ENCODE results near the gene VILL.

The VILL gene

DNA sequence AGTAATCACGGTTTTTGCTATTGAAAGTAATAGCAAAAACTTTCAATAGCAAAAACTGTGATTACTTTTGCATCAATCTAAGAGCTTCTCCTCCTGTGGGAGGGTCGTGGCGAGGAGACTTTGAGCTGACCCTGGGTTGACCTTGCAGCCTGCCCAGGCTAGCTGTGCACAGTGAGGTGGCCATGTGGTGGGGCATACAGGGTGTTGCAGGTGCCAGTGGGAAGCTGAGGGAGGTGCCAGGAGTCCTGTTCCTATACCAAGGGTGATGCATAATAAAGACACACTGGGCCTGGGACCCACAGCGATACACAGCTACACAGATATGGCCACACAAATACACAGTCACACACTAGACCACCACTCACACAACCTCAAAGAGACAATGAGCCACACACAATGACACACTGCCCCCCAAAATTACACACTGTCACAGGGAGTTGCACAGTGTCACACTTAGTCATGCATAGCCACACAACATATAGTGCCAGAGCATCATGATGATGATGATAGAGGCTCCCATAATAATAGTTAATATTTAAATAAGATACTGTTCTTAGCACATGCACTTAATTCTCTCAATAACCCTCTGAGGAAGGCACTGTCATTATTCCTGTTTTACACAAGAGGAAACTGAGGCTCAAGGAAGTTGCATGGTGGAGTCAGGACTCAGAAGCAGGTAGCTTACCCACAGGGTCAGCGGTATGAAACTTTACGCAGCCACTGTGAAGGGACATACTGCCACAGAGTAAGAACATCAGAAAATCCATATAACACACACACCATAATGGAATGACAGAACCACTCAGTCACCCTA, 32.5 kb downstream of the VILL start:
- peak overlapping the region; percentile 73 for H3K4me3 ChIP-seq (ENCODE audit: insufficient read depth, low read depth, low read length, poor library complexity, severe bottlenecking)
- DNase-seq: no peak
- H3K9me3 ChIP-seq (ENCODE audit: control insufficient read depth, low read length): no peaks in the 10 kb centered on the region
- peaks cover 8% of the 10 kb centered on the region for H3K4me1 ChIP-seq (ENCODE audit: control insufficient read depth, insufficient read depth, low read length, poor library complexity, severe bottlenecking)
- peaks cover 19% of the 10 kb centered on the region for H3K36me3 ChIP-seq (ENCODE audit: control insufficient read depth, insufficient read depth, low read length)
- no peaks in the 10 kb centered on the region for H3K27me3 ChIP-seq (replicated peaks; ENCODE audit: control insufficient read depth, insufficient read depth, low read length, poor library complexity, severe bottlenecking)
- H3K27ac ChIP-seq (ENCODE audit: insufficient read depth, low read length, poor library complexity, severe bottlenecking): peak overlapping the region; percentile 94

DNA sequence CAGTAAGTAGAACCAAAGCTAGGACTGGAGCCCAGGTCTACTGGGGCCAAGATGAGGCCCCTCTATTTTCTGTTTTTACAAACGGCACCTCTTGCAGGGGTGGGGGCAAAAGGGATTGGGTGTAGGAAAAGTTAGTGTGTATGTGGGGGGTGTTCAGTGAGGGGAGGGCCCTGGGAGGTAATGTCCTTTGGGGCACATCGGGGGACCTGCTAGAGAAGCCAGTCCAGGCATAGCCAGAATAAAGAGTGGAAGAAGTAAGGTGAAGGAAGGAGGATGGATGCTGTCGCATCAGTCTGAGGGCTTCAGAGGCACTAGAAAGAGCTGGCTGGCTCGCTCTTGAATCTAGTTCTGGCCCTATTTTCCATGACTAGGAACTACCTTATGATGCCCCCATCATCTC, 36.3 kb downstream of the VILL start:
- no peak for DNase-seq
- no peak overlapping the region for H3K4me3 ChIP-seq (ENCODE audit: insufficient read depth, low read depth, low read length, poor library complexity, severe bottlenecking)
- no peaks in the 10 kb centered on the region for H3K36me3 ChIP-seq (ENCODE audit: control insufficient read depth, insufficient read depth, low read length)
- no peaks in the 10 kb centered on the region for H3K9me3 ChIP-seq (ENCODE audit: control insufficient read depth, low read length)
- peak overlapping the region; percentile 24 for H3K27ac ChIP-seq (ENCODE audit: insufficient read depth, low read length, poor library complexity, severe bottlenecking)
- no peaks in the 10 kb centered on the region for H3K27me3 ChIP-seq (replicated peaks; ENCODE audit: control insufficient read depth, insufficient read depth, low read length, poor library complexity, severe bottlenecking)
- peaks cover 31% of the 10 kb centered on the region for H3K4me1 ChIP-seq (ENCODE audit: control insufficient read depth, insufficient read depth, low read length, poor library complexity, severe bottlenecking)

DNA sequence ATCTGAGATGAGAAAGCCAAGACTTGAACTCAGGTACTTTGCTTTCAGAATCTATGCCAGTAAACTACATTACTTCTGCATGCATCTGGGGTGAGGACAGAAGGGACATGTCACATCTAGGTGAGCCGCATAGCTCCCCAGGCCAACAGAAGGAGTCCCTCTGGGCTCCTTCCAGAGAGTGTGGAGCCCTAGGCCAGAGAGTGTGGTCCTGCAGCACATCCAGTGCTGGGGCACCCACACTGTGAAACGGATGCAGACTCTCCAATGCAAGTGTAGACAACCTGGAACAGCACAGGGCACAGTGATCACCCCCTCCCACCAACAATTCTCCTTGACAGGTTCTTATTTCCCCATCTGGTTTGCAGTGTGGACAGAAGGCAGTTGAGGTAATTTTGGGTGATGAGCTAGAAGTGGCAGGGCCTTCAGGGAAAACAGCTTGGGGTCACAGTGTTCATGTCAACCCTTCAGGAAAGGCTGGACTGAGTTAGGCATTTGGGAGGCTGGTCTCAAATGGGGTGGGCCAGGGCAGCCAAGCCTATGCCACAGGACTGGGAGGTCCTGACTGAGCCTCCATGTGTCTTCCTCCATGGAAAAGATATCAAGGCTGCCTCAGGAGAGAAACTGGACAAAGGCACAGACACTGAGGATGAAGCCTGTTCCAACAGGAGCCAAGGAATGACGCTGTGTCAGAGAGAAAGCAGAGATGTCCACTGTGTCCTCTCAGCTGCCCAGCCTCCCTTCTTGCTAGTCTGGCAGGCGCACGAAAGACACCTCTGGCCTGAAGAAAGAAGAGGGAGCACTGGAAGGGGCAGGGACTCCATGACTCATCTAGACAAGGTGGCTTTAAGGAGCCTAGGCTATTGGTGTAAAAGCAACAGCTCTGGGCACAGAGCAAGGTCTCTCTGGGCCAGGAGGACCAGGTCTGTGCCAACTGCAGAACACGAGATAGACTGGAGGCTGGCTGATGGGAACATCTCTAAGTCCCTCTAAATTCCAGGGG, 37.2 kb downstream of the VILL start:
- H3K27ac ChIP-seq (ENCODE audit: insufficient read depth, low read length, poor library complexity, severe bottlenecking): peak overlapping the region; percentile 24
- H3K4me3 ChIP-seq (ENCODE audit: insufficient read depth, low read depth, low read length, poor library complexity, severe bottlenecking): no peak overlapping the region
- DNase-seq: no peak
- H3K9me3 ChIP-seq (ENCODE audit: control insufficient read depth, low read length): no peaks in the 10 kb centered on the region
- peaks cover 33% of the 10 kb centered on the region for H3K4me1 ChIP-seq (ENCODE audit: control insufficient read depth, insufficient read depth, low read length, poor library complexity, severe bottlenecking)
- H3K36me3 ChIP-seq (ENCODE audit: control insufficient read depth, insufficient read depth, low read length): no peaks in the 10 kb centered on the region
- no peaks in the 10 kb centered on the region for H3K27me3 ChIP-seq (replicated peaks; ENCODE audit: control insufficient read depth, insufficient read depth, low read length, poor library complexity, severe bottlenecking)

DNA sequence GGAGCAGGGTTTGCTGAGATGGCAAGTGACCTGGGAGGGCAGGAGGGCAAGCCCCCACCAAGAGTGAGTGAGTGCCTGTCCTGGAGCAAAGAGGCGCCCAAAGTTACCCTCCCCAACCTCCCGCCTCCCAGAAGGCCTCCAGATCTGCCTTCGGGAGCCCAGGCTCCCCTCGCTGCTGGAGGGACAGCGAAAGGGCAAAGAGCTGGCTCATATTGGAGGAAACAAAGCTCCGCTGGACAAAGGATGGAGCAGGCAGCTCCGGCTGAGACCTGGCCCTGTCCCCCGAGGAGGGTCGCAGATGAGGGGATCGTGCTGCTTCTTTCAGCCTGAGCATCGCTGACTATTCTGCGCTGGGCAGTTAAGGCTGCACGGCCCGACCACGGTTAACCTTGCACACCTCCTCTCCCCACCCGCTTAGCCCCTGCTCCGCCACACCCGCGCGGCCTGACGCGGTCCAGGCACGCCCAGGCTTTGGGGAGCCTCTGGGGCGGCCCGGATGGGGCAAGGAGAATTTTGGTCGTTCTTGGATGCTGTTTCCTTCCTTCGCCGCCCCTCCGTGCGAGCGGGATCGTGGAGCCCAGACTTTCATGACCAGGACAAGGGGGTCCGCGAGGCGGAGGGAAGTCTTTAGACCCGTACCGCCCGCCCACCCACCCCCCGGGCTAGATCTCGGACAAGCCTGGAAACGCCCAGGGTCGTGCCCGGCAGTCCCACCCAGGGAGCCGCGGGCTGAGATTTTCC, 38.2 kb downstream of the VILL start:
- Histone ChIP-seq H3K4me1 (ENCODE audit: control insufficient read depth, insufficient read depth, low read length, poor library complexity, severe bottlenecking) (peaks cover 33% of the 10 kb centered on the region), H3K27ac (ENCODE audit: insufficient read depth, low read length, poor library complexity, severe bottlenecking) (no peak overlapping the region), H3K9me3 (ENCODE audit: control insufficient read depth, low read length) (no peaks in the 10 kb centered on the region), H3K27me3 (replicated peaks; ENCODE audit: control insufficient read depth, insufficient read depth, low read length, poor library complexity, severe bottlenecking) (no peaks in the 10 kb centered on the region), H3K36me3 (ENCODE audit: control insufficient read depth, insufficient read depth, low read length) (no peaks in the 10 kb centered on the region), H3K4me3 (ENCODE audit: insufficient read depth, low read depth, low read length, poor library complexity, severe bottlenecking) (peak overlapping the region; percentile 49)
- no peak for DNase-seq

DNA sequence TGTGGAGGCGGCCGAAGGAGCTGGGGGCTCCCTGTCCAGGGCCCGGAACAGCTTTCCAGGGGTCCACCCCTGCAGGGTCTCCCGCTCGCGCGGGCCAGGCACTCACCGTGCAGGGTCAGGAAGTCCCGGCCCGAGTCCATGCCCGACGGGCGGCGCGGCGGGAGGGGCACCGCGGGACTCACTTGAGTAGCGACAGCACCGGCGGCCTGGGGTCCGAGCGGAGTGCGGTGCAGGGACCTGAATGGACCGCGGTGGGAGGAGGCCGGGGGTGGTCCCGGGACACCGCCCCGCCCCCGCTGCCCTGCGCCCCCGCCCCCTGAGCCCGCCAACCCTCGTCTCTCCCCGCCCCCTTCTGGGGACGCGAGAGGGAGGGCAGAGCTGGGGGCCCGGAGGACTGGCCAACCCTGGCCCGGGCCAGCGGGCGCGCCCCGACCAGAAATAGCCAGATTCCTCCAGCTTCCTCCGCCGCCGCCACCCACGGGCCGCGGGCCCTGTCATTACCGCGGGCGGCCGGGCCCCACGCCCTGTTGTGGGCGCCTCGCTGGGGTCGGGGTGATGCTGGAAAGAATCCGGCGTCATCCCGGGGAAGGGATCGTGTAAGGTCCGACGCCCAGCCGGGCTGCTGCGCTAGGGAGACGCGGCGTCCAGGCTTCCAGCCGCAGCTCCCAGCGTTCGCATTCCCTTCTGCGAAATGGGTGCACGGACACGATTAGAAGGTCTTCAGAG, 39.0 kb downstream of the VILL start, which contains the start of gene PLCD1:
PLCD1 (minus strand) TSS at position 243 of the 726 bp plus-strand sequence; CDS start at position 140, 103 bp downstream.
- Histone ChIP-seq H3K36me3 (ENCODE audit: control insufficient read depth, insufficient read depth, low read length) (no peaks in the 10 kb centered on the region), H3K4me3 (ENCODE audit: insufficient read depth, low read depth, low read length, poor library complexity, severe bottlenecking) (peak within 1 kb of the TSS; percentile 49), H3K4me1 (ENCODE audit: control insufficient read depth, insufficient read depth, low read length, poor library complexity, severe bottlenecking) (peaks cover 29% of the 10 kb centered on the region), H3K27ac (ENCODE audit: insufficient read depth, low read length, poor library complexity, severe bottlenecking) (no peak within 1 kb of the TSS), H3K27me3 (replicated peaks; ENCODE audit: control insufficient read depth, insufficient read depth, low read length, poor library complexity, severe bottlenecking) (no peaks in the 10 kb centered on the region), H3K9me3 (ENCODE audit: control insufficient read depth, low read length) (no peaks in the 10 kb centered on the region)
- DNase-seq: peak; percentile 37 to 63 (median 45)

DNA sequence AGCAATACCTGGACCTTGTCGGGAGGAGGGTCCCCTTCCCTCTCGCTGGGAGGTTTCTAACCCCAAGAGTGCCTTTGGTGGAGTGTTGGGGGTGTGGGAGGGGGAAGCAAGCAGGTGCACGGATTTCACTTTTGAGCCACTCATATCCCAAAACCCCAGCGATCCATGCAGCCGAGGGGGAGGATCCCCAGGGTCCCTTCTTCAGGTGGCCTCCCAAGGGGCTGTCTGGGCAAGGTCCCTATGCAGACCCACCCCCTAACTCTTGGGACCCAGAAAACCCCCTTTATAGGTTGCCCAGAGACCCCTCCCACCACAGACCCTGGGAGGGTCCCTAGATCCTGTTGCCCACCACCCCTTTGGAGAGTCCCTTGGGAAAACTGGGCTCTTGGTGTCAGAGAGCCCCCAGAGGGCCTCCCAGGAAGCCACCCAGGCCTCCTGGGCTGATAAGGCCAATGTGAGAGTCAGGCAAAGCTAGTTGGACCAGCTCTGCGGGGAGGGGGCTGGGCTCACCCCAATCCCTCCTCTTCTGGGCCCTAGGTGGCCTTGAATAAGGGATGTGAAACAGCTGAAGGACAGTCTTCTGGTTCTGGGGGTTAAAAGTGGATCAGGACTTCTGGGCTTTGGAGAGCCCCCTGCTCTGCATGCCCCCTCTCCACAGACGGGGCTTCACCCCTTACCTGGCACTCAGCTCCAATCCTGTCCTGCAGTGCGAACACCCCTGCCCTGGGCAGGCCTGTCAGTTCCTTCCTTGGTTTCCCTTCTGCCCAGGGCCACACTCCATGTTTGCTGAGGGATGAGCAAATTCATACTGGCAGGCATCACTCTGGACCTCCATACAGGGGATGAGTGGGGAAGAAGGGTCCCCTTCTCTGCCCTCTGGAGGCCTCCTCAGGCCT, 39.8 kb downstream of the VILL start:
- no peak overlapping the region for H3K27ac ChIP-seq (ENCODE audit: insufficient read depth, low read length, poor library complexity, severe bottlenecking)

DNA sequence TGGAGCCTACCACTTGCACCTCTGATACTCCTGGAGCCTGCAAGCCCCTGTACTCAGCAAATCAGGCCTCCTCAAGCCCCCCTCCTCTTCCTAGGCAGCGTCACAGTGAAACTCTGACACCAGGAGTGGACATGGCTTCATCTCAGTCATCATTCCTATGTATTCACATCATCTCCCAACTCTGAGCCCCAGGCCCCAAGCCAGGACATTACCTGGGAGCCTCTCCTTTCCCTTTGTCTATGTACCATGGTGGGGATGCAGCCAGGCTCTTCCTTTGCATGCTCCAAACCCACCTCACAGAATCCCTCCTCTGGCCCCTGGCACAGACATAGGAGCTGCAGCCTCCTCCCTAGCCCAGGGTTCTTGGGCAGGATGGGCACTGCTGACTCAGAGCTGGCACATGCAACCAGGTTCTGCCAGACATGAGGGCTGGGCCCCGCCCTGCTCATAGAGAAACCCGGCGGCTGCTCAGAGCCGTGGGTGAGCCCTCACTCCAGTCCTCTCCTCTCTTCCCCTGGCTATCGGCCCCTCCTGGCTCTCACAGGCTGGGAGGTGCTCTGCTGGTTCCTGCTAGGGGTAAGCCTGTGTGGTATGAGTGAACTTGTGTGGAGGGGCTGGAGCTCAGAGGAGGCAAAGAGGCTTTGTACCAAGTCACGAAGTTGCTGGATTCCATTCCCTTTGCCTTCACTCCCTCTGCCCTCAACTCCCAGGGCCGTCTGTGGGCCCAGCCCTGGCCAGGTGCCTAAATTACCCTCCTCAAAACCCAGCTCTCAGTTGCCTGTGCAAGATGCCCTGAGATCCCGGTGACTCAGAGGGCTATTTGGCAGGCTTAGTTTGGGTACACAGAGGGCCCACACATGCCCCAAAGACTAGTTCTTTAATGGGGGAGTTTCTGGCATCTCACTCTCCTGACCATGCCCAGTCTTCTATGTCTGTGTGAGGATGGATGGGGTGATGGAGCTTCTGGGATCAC, 40.7 kb downstream of the VILL start:
- peak; percentile 26 to 39 (median 34) for DNase-seq
- Histone ChIP-seq H3K4me3 (ENCODE audit: insufficient read depth, low read depth, low read length, poor library complexity, severe bottlenecking) (no peak overlapping the region), H3K27ac (ENCODE audit: insufficient read depth, low read length, poor library complexity, severe bottlenecking) (peak overlapping the region; percentile 30), H3K27me3 (replicated peaks; ENCODE audit: control insufficient read depth, insufficient read depth, low read length, poor library complexity, severe bottlenecking) (no peaks in the 10 kb centered on the region), H3K9me3 (ENCODE audit: control insufficient read depth, low read length) (no peaks in the 10 kb centered on the region), H3K36me3 (ENCODE audit: control insufficient read depth, insufficient read depth, low read length) (no peaks in the 10 kb centered on the region), H3K4me1 (ENCODE audit: control insufficient read depth, insufficient read depth, low read length, poor library complexity, severe bottlenecking) (peaks cover 25% of the 10 kb centered on the region)

More for the DNA sequence above, 39.8 kb downstream of the VILL start:
- H3K4me3 ChIP-seq (ENCODE audit: insufficient read depth, low read depth, low read length, poor library complexity, severe bottlenecking): peak overlapping the region; percentile 49
- no peaks in the 10 kb centered on the region for H3K36me3 ChIP-seq (ENCODE audit: control insufficient read depth, insufficient read depth, low read length)
- no peaks in the 10 kb centered on the region for H3K27me3 ChIP-seq (replicated peaks; ENCODE audit: control insufficient read depth, insufficient read depth, low read length, poor library complexity, severe bottlenecking)
- no peak for DNase-seq
- peaks cover 28% of the 10 kb centered on the region for H3K4me1 ChIP-seq (ENCODE audit: control insufficient read depth, insufficient read depth, low read length, poor library complexity, severe bottlenecking)
- no peaks in the 10 kb centered on the region for H3K9me3 ChIP-seq (ENCODE audit: control insufficient read depth, low read length)

DNA sequence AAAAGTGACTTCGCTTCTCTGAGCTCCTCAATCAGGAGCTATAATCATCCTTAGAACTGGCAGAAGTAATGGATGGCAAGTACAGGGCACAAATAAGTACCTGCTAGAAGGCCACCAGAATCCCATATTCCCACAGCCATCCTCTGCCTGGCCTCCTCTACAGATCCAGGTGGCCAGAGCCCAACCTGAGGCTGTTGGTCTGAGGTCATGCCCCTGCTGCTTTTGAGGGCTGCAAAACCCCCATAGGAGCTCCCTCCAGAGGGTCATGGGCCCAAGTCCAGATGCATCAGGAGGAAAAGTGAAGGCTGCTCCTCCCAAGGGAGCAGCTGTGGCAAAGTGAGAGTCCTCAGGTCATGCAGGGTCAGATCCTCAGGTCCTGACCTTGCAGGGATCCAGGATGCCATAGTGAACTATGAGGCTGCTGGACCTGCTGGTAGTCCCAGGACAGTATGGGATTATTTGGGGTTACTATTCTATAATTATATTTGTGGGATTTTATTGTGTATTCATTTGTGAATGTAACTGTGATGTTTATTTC, 41.8 kb downstream of the VILL start:
- no peak for DNase-seq
- H3K9me3 ChIP-seq (ENCODE audit: control insufficient read depth, low read length): no peaks in the 10 kb centered on the region
- H3K27ac ChIP-seq (ENCODE audit: insufficient read depth, low read length, poor library complexity, severe bottlenecking): no peak overlapping the region
- no peak overlapping the region for H3K4me3 ChIP-seq (ENCODE audit: insufficient read depth, low read depth, low read length, poor library complexity, severe bottlenecking)
- H3K4me1 ChIP-seq (ENCODE audit: control insufficient read depth, insufficient read depth, low read length, poor library complexity, severe bottlenecking): peaks cover 28% of the 10 kb centered on the region
- no peaks in the 10 kb centered on the region for H3K27me3 ChIP-seq (replicated peaks; ENCODE audit: control insufficient read depth, insufficient read depth, low read length, poor library complexity, severe bottlenecking)
- no peaks in the 10 kb centered on the region for H3K36me3 ChIP-seq (ENCODE audit: control insufficient read depth, insufficient read depth, low read length)
